Measurements from ENCODE around the gene ARHGAP33.

- TF ChIP-seq JUN (IDR thresholded peaks at IDR 0.05) = no peak
- no peak for TF ChIP-seq ZNF302 (CRISPR knock-in tag; IDR thresholded peaks at IDR 0.05)
- no peak for TF ChIP-seq FOSL2 (IDR thresholded peaks at IDR 0.05)
- no peak for TF ChIP-seq FOSL2 (CRISPR knock-in tag; IDR thresholded peaks at IDR 0.05)
- TF ChIP-seq MYC (IDR thresholded peaks at IDR 0.05; ENCODE audit: borderline replicate concordance, low read length) = no peak
- no peak for TF ChIP-seq POLR2AphosphoS2 (conservative IDR thresholded peaks at IDR 0.05; ENCODE audit: low read length)
- TF ChIP-seq HEYL (CRISPR knock-in tag; IDR thresholded peaks at IDR 0.05) = no peak
Observed at GRCh38 chr19:35775046-35775297, 392 bp upstream of the ARHGAP33 start.

Data from A549 (cell line).